SK-N-SH (cell line): ENCODE data around the gene ZNF213. TPM values are rescaled to one million over a fixed set of nuclear protein-coding genes. Genes with fewer than 3 reads are reported as not detected.

Experiments
- CTCF ChIA-PET: fragments of 300-600, 350-600 bp; formaldehyde crosslinking; extraction: SDS; loops from one replicate; lab custom pipeline; 2021; lab: Yijun Ruan, JAX
- POLR2A ChIA-PET: fragments of 350-600 bp; sonication (Branson Sonifier 250); formaldehyde crosslinking; extraction: SDS; loops from one replicate; lab custom pipeline; 2020; ENCODE audit warnings: antibody characterized with exemption, inconsistent platforms; lab: Yijun Ruan, JAX
- DNase-seq: peaks from one replicate; pipeline ENCODE4 v3.0.0; 2012
- H2AFZ ChIP-seq: fragments of 200-600 bp; sonication (generic); 2 replicates; pipeline ENCODE4 v1.8.1; 2016; ENCODE audit warnings: antibody characterized with exemption, mild to moderate bottlenecking, low read depth
- H3F3A ChIP-seq: fragments of 200-600 bp; sonication (generic); replicated peaks from 2 replicates; pipeline ENCODE3; 2016; ENCODE audit warnings: antibody characterized with exemption, mild to moderate bottlenecking; ENCODE audit not compliant: insufficient read depth
- H3K27ac ChIP-seq, 2 experiments: fragments of 200-500 bp in 1 of 2; fragments of 200-600 bp in 1 of 2; sonication (Bioruptor generic) in 1 of 2; sonication (generic), shearing (Covaris generic) in 1 of 2; 2 replicates each; pipeline versions ENCODE4 v1.5.1 to v1.6.1; 2014 to 2016; ENCODE audit warnings: low read depth in 2 of 2, inconsistent platforms in 1 of 2, low read length in 1 of 2, mild to moderate bottlenecking in 1 of 2, mixed read lengths in 1 of 2
- H3K27me3 ChIP-seq: fragments of 200-600 bp; sonication (generic), shearing (Covaris generic); 2 replicates; pipeline ENCODE4 v1.6.1; 2016; ENCODE audit warnings: mixed run types; ENCODE audit not compliant: insufficient read depth
- H3K36me3 ChIP-seq, 2 experiments: fragments of 200-500 bp in 1 of 2; fragments of 200-600 bp in 1 of 2; sonication (Bioruptor generic) in 1 of 2; sonication (generic) in 1 of 2; replicated peaks in 1 of 2; 2 replicates each; pipeline versions ENCODE3 to v1.5.1; 2014 to 2016; ENCODE audit warnings: low read length in 1 of 2, mild to moderate bottlenecking in 1 of 2; ENCODE audit not compliant: insufficient read depth in 2 of 2, control insufficient read depth in 1 of 2
- H3K4me1 ChIP-seq, 2 experiments: fragments of 200-500 bp in 1 of 2; fragments of 200-600 bp in 1 of 2; sonication (Bioruptor generic) in 1 of 2; sonication (generic), shearing (Covaris generic) in 1 of 2; 2 replicates each; pipeline versions ENCODE4 v1.5.1 to v1.6.1; 2014 to 2016; ENCODE audit warnings: low read depth in 1 of 2, low read length in 1 of 2, mixed run types in 1 of 2; ENCODE audit not compliant: insufficient read depth in 2 of 2, control insufficient read depth in 1 of 2
- H3K4me2 ChIP-seq: fragments of 200-600 bp; sonication (generic), shearing (Covaris generic); 2 replicates; pipeline ENCODE4 v1.6.1; 2017; ENCODE audit warnings: mixed run types
- H3K4me3 ChIP-seq, 2 experiments: fragments of 200-500 bp in 1 of 2; fragments of 200-600 bp in 1 of 2; sonication (Bioruptor generic) in 1 of 2; sonication (generic), shearing (Covaris generic) in 1 of 2; 2 replicates each; pipeline versions ENCODE4 v1.5.1 to v1.8.1; 2014 to 2016; ENCODE audit warnings: low read depth in 2 of 2, inconsistent platforms in 1 of 2, low read length in 1 of 2, mild to moderate bottlenecking in 1 of 2, mixed read lengths in 1 of 2, moderate library complexity in 1 of 2
- H3K79me2 ChIP-seq: fragments of 200-600 bp; sonication (generic); 2 replicates; pipeline ENCODE4 v1.8.1; 2017; ENCODE audit warnings: mild to moderate bottlenecking; ENCODE audit not compliant: insufficient read depth
- H3K9ac ChIP-seq: fragments of 200-600 bp; sonication (generic); 2 replicates; pipeline ENCODE4 v1.6.1; 2017; ENCODE audit warnings: mixed run types
- H3K9me2 ChIP-seq: fragments of 200-600 bp; sonication (generic); 2 replicates; pipeline ENCODE4 v1.6.1; 2017; ENCODE audit warnings: mixed run types
- H3K9me3 ChIP-seq: fragments of 200-600 bp; sonication (generic); 2 replicates; pipeline ENCODE4 v1.6.1; 2017; ENCODE audit warnings: mixed run types, mild to moderate bottlenecking, moderate library complexity
- H4K20me1 ChIP-seq: fragments of 200-600 bp; sonication (generic); 2 replicates; pipeline ENCODE4 v1.6.1; 2017; ENCODE audit warnings: mild to moderate bottlenecking, mixed run types; ENCODE audit not compliant: insufficient read depth
- EZH2phosphoT487 ChIP-seq: fragments of 200-600 bp; sonication (generic); IDR thresholded peaks from 2 replicates; pipeline ENCODE4 v1.6.1; 2017; ENCODE audit warnings: low read depth, mixed run types, mild to moderate bottlenecking, antibody characterized with exemption, moderate library complexity, borderline replicate concordance
- FOSL2 ChIP-seq: IDR thresholded peaks from 2 replicates; pipeline ENCODE4 v1.4.0; 2012; ENCODE audit warnings: low read depth, mild to moderate bottlenecking, moderate library complexity, borderline replicate concordance
- GATA2 ChIP-seq: sonication (generic); formaldehyde crosslinking; IDR thresholded peaks from 2 replicates; pipeline ENCODE4 v1.5.0; 2020; ENCODE audit warnings: mild to moderate bottlenecking, missing genetic modification reagents
- JUND ChIP-seq: IDR thresholded peaks from 2 replicates; pipeline ENCODE4 v1.4.0; 2012
- RAD21 ChIP-seq: IDR thresholded peaks from 2 replicates; pipeline ENCODE4 v1.6.1; 2012; ENCODE audit warnings: mild to moderate bottlenecking, low read length
- RCOR1 ChIP-seq: fragments of 150-350 bp; IDR thresholded peaks from 2 replicates; pipeline ENCODE4 v1.6.1; 2017; ENCODE audit warnings: antibody characterized with exemption, low read length
- RFX5 ChIP-seq: IDR thresholded peaks from 2 replicates; pipeline ENCODE4 v1.6.1; 2012; ENCODE audit warnings: mild to moderate bottlenecking, improper control_type of control experiment, low read length
- SIN3A ChIP-seq: IDR thresholded peaks from 2 replicates; pipeline ENCODE4 v1.6.1; 2012; ENCODE audit warnings: low read depth, mild to moderate bottlenecking, low read length, moderate library complexity, borderline replicate concordance
- SMC3 ChIP-seq: IDR thresholded peaks from 2 replicates; pipeline ENCODE4 v1.6.1; 2012; ENCODE audit warnings: low read depth, low read length, improper control_type of control experiment
- TCF12 ChIP-seq: IDR thresholded peaks from 2 replicates; pipeline ENCODE4 v1.4.0; 2012
- TEAD4 ChIP-seq: IDR thresholded peaks from 2 replicates; pipeline ENCODE4 v1.4.0; 2012; ENCODE audit warnings: mild to moderate bottlenecking, borderline replicate concordance; ENCODE audit not compliant: insufficient read depth
- WGBS: methylation state at CpG from one replicate; pipeline ENCODE4 v1.1.6; 2017; ENCODE audit warnings: low lambda C conversion rate; 5-methylcytosine and 5-hydroxymethylcytosine counted together
- polyA plus RNA-seq, 3 experiments: library from polyadenylated mRNA; depleted of rRNA; stranded (reverse); fragments of >200 nt; gene quantifications; 2 replicates each; pipeline ENCODE4 v1.2.3, GENCODE V29; 2012
- TF ChIP-seq, protein P1 (sequence below): fragments of 150-350 bp; IDR thresholded peaks from 2 replicates; pipeline ENCODE4 v1.6.1; 2017; ENCODE audit warnings: antibody characterized with exemption, low read length, low read depth, borderline replicate concordance
- TF ChIP-seq, protein P2 (sequence below): fragments of 200-600 bp; sonication (generic); IDR thresholded peaks from 2 replicates; pipeline ENCODE4 v1.6.1; 2017; ENCODE audit warnings: antibody characterized with exemption, mild to moderate bottlenecking, moderate library complexity
- TF ChIP-seq, protein P3 (sequence below): IDR thresholded peaks from 2 replicates; pipeline ENCODE4 v1.4.0; 2012; ENCODE audit warnings: low read depth
- TF ChIP-seq, protein P4 (sequence below): IDR thresholded peaks from 2 replicates; pipeline ENCODE4 v1.6.1; 2012; ENCODE audit warnings: mild to moderate bottlenecking, low read depth, low read length, moderate library complexity

ZNF213 gene
- polyA plus RNA-seq, 1 of the 3 experiments (the other 2 are of a cell fraction) = 1.1 TPM

DNA sequence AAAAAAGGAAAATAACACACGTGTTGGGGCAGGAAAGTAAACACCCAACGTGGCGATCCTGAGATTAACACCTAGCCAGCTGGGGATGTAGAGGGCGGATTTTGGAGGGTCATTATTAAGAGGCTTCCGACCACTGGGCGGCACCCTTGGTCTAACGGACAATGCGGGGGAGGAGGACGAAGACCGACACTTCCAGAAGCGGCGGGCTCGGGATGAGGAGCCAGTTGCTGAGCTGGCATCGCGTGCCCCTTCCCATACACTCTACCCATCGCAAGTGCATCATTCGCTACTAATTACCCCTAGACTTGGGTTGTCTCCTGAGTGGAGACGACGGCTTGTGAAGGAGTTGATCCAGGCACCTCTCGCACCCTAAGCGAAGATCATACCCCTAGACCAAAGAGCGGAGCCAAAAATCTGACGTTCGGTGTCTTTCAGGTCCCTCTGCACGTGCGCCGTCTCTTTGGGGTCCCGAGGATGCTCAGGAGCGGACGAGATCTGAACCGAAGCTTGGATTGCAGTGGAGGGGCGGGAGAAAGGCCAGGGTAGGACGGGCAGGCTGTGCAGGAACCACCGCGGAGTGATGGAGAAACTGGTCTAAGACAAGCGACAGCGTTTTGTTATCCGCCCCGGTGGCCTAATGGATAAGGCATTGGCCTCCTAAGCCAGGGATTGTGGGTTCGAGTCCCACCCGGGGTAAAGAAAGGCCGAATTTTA, 17.6 kb downstream of the ZNF213 start:
- under 1% methylated on average over 29 of the region's 42 CpGs for WGBS

More for the DNA sequence above, 17.6 kb downstream of the ZNF213 start:
- Histone ChIP-seq H3K79me2 (no peaks in the 10 kb centered on the region), H2AFZ (peak overlapping the region; percentile 90), H4K20me1 (peaks cover 3% of the 10 kb centered on the region; the same call in 1 of the 2 replicates), H3K9me2 (no peaks in the 10 kb centered on the region), H3K4me2 (peak overlapping the region; percentile 84), H3K4me1 (peaks cover 0 to 14% of the 10 kb centered on the region in 2 experiments; a peak in 1 of 4 replicates), H3K9ac (peak overlapping the region; percentile 41; the same call in 1 of the 2 replicates), H3K27ac (peak overlapping the region; percentile 56), H3K9me3 (no peaks in the 10 kb centered on the region), H3K27me3 (no peaks in the 10 kb centered on the region), H3K36me3 (no peaks in the 10 kb centered on the region), H3K4me3 (peak overlapping the region; percentile 72 to 78), H3F3A (peaks cover 53% of the 10 kb centered on the region)
- TF ChIP-seq, protein P1, sequence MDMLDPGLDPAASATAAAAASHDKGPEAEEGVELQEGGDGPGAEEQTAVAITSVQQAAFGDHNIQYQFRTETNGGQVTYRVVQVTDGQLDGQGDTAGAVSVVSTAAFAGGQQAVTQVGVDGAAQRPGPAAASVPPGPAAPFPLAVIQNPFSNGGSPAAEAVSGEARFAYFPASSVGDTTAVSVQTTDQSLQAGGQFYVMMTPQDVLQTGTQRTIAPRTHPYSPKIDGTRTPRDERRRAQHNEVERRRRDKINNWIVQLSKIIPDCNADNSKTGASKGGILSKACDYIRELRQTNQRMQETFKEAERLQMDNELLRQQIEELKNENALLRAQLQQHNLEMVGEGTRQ = no peak
- TF ChIP-seq SMC3 = peak; percentile 30; the same call in 1 of the 2 replicates
- TF ChIP-seq, protein P2, sequence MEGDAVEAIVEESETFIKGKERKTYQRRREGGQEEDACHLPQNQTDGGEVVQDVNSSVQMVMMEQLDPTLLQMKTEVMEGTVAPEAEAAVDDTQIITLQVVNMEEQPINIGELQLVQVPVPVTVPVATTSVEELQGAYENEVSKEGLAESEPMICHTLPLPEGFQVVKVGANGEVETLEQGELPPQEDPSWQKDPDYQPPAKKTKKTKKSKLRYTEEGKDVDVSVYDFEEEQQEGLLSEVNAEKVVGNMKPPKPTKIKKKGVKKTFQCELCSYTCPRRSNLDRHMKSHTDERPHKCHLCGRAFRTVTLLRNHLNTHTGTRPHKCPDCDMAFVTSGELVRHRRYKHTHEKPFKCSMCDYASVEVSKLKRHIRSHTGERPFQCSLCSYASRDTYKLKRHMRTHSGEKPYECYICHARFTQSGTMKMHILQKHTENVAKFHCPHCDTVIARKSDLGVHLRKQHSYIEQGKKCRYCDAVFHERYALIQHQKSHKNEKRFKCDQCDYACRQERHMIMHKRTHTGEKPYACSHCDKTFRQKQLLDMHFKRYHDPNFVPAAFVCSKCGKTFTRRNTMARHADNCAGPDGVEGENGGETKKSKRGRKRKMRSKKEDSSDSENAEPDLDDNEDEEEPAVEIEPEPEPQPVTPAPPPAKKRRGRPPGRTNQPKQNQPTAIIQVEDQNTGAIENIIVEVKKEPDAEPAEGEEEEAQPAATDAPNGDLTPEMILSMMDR = peak; percentile 62
- peak; percentile 75 for TF ChIP-seq RCOR1
- no peak for TF ChIP-seq EZH2phosphoT487
- TF ChIP-seq RFX5 = 0 out of 2 replicates have a peak, but pooled peaks have one; percentile 61
- TF ChIP-seq FOSL2 = peak; percentile 66; the same call in 1 of the 2 replicates
- TF ChIP-seq RAD21 = peak; percentile 66
- 0 out of 2 replicates have a peak, but pooled peaks have one; percentile 31 for TF ChIP-seq SIN3A
- 0 out of 2 replicates have a peak, but pooled peaks have one; percentile 14 for TF ChIP-seq TCF12
- TF ChIP-seq JUND = no peak
- TF ChIP-seq GATA2 = peak; percentile 26
- TF ChIP-seq TEAD4 = peak; percentile 93
- TF ChIP-seq, protein P3, sequence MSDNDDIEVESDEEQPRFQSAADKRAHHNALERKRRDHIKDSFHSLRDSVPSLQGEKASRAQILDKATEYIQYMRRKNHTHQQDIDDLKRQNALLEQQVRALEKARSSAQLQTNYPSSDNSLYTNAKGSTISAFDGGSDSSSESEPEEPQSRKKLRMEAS = peak; percentile 13; the same call in 1 of the 2 replicates
- TF ChIP-seq, protein P4, sequence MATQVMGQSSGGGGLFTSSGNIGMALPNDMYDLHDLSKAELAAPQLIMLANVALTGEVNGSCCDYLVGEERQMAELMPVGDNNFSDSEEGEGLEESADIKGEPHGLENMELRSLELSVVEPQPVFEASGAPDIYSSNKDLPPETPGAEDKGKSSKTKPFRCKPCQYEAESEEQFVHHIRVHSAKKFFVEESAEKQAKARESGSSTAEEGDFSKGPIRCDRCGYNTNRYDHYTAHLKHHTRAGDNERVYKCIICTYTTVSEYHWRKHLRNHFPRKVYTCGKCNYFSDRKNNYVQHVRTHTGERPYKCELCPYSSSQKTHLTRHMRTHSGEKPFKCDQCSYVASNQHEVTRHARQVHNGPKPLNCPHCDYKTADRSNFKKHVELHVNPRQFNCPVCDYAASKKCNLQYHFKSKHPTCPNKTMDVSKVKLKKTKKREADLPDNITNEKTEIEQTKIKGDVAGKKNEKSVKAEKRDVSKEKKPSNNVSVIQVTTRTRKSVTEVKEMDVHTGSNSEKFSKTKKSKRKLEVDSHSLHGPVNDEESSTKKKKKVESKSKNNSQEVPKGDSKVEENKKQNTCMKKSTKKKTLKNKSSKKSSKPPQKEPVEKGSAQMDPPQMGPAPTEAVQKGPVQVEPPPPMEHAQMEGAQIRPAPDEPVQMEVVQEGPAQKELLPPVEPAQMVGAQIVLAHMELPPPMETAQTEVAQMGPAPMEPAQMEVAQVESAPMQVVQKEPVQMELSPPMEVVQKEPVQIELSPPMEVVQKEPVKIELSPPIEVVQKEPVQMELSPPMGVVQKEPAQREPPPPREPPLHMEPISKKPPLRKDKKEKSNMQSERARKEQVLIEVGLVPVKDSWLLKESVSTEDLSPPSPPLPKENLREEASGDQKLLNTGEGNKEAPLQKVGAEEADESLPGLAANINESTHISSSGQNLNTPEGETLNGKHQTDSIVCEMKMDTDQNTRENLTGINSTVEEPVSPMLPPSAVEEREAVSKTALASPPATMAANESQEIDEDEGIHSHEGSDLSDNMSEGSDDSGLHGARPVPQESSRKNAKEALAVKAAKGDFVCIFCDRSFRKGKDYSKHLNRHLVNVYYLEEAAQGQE = peak; percentile 67
- POLR2A ChIA-PET = no interaction called here
- CTCF ChIA-PET = interaction anchor here (0.6 to 5.7 kb wide), 15 partner anchors 9 to 867 kb away, joined by 3 to 52 read pairs (median 5); partner anchors contain the start of genes OR1F1 and ZNF213
- DNase-seq = peak; percentile 80
